Stimulated activated CD8-positive, alpha-beta memory T cell treated with anti-CD3 and anti-CD28 coated beads, Interleukin-4, amount 100 ng/mL, for 48 hours (primary cell): ENCODE measurements around the gene ARR3.
"Not testable (repeated sequence)": the region's sequence is repeated elsewhere in the genome, so short reads cannot be mapped to it uniquely, and the experiment has no call there.

ENCODE experiments used
- DNase-seq: peaks from one replicate; pipeline ENCODE4 v3.0.0-alpha.2; 2020

Gene ARR3

DNA sequence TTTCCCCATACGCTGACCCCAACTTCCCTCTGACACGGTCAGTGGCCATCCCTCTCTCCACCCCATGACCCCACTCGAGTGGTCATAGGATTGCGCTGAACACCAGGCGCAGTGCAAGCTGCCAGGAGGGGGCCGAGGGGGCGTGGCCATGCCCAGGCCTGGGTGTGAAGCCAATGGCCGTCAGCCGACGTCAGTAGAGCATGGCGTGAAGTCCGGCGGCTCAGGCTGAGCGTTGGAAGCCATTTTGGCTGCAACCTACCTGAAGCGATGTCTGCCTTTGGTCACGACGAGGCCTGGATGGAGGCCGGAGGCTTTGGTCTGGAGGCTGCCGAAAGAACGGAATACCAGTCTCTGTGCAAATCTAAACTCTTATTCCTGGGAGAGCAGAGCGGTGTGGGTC lies 13.8 kb downstream of the ARR3 start, which contains the start of gene RAB41:
Gene RAB41 (plus strand): TSS at position 222 of the 400 bp plus-strand sequence. CDS start 46 bp downstream, at position 268.
- DNase-seq: no peak

DNA sequence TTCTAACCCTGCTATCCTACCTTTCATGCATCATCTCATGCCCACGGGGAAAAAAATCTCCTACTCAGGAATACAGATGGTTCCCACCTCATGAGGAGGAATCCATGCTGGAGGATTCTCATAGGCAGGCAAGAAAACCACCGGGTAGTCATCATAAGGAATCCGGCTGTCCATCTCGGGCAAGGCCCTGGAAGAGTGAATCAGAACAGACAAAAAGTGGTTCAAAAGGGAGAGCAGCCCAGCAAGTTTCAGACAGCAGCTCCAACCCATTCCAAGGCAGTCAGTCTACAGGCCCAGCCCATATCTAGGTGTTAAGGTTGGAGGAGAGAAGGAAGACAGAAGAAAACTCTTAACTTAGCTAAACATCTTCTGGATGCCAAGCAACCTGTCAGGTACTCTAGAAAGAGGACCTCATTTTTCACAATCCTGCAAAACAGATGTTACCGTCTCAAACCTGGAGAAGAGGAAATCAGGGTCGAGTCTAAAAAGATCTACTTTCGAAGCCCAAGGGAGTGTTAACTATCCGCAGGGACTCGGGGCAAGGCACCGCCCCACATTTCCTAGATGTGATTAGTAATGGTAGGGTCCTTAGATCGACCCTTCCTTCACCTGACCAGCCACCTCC lies 21.1 kb downstream of the ARR3 start:
- DNase-seq: no peak

DNA sequence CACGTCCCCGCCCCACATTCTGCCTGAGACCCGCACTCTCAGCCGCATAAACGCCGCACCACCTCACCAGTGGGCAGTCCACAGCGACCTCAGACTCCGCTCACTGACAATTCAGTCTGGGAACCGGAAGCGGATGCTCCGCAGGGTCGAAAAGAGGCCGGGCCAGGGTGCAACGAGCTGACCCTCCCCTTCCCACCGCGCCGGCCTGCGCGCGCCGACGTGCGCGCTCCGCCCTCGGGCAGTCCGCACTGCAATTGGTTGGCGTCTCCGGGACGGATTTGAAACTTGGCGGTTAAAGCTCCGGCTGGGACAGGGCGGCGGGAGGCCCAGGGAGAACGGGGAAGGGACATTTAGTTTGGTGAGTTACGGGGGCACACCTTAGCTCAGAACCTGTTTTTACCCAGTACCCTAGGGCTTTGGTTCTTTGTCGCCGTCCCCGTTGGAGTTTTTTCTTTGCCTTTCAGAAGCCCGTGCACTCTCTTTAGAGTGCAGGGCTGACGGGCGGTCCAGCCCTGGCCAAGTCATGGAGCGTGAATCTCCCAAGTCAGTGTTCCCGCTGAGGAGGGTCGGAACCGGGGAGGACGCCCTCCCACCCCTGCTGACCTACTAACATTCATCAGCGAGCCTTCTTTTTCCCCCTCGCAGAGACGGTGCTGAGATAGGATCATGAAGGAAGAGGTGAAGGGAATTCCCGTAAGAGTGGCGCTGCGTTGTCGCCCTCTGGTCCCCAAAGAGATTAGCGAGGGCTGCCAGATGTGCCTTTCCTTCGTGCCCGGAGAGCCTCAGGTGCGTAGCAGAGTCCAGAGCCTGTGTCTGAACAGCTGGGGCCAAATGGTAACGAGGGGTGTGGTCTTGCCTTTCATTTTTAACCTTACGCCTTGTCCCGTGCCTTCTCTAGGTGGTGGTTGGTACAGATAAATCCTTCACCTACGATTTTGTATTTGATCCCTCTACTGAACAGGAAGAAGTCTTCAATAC lies 21.9 kb downstream of the ARR3 start, which contains the start of the genes KIF4A and PDZD11:
Gene KIF4A (plus strand): TSS at position 312 of the 978 bp plus-strand sequence. CDS start 355 bp downstream, at position 667.
Gene PDZD11 (minus strand): TSS at position 135 of the 978 bp plus-strand sequence. CDS start 586 bp downstream, outside the sequence.
- DNase-seq: peak; percentile 83

DNA sequence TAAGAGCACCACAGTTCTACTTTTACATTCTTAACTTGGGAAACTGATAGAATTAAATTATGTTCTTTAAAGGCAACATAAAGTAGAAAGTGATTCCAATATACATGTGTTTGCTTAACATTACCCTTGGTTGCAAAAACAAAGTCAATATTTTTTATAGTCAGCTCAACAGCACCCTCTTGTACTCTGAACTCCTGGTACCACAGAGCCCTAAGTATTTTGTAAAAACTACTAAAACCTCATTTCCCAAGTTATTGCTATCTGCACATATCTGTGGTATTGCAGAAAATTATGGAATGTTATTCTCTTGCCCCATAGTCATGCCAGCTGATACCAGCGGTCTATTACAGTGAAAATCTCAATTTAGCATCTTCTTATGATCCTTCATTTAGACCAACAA lies 24.7 kb downstream of the ARR3 start:
- no peak for DNase-seq

DNA sequence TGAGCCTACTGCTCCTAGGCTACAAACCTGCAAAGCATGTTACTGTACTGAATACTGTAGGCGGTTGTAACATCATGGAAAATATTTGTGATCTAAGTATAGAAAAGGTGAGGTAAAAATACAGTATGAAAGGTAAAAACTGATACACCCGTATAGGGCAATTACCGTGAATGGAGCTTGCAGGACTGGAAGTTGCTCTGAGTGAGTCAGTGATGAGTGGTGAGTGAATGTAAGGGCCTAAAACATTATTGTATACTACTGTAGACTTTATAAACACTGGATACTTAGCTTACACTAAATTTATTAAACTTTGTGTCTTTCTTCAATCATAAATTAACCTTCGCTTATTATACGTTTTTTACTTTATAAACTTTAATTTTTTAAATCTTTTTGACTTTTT lies 25.5 kb downstream of the ARR3 start:
- DNase-seq: no peak

DNA sequence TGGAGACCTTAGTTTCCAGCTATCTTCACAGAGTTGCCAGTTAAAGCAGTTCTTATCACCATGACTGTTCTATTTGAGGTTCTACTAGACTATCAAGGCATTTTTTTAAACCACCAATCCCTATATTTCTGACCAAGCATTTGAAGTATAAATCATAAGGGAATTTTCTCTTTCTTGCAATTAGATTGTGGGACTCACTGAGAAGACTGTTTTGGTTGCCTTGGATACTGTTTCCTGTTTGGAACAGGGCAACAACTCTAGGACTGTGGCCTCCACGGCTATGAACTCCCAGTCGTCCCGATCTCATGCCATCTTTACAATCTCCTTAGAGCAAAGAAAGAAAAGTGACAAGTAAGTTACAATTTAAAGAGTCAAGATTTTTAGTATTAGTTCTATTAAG lies 33.6 kb downstream of the ARR3 start:
- DNase-seq: no peak

- no peak for DNase-seq
These were observed 45.4 kb downstream of the ARR3 start for GRCh38 chrX:70313503-70313902.

DNA sequence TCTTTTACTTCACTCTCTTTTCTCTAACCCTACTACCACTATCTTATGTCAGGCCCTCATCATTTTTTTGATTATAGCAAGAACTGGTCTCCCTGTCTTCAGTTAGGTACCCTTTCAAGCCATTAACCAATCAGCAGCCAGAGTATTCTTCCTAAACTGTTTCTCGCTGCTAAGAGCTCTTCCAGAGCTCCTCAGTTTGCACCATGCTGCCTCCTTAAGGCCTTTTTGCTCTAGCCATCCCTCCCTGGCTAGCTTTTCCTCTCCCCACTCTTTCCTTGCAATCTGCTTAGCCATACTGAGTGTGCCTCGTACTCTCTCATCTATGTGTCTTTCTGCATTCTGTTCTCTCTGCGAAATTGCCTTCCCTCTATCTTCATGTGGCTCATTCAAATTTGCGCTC lies 54.6 kb downstream of the ARR3 start:
- no peak for DNase-seq

GRCh38 chrX:70323628-70324027 lies 55.5 kb downstream of the ARR3 start:
- not testable (repeated sequence) for DNase-seq

- no peak for DNase-seq
These were observed 56.2 kb downstream of the ARR3 start for GRCh38 chrX:70324326-70324725.

DNA sequence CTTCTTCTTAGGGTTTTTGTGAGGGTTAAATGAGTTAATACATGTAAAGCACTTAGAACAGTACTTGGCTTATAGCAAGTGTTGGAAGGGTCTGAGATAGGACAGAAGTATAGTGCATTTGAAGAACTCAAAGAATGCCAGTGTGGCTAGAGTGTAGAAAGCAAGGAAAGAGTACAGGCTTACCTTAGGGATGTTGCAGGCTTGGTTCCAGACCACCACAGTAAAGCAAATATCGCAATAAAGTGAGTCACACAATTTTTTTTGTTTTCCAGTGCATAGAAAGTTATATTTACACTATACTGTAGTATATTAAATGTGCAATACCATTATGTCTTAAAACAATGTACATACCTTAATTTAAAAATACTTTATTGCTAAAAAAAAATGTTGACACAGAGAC lies 63.0 kb downstream of the ARR3 start:
- no peak for DNase-seq
